ENCODE data around the gene PVR.

DNA sequence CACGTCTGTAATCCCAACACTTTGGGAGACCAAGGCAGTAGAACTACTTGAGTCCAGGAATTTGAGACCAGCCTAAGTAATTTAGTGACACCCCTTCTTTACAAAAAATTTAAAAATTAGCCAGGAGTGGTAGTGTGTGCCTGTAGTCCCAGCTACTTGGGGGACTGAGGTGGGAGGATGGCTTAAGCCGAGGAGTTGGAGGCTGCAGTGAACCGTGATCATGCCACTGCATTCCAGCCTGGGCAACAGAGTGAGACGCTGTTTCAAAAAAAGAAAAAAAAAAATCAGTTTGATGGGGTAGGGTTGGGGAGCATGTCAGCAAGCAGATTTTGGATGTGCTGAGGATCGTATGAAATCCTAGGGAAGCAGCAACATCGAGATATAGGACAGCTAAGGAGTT is 31.8 kb downstream of the PVR start:
- TF ChIP-seq, protein P1, sequence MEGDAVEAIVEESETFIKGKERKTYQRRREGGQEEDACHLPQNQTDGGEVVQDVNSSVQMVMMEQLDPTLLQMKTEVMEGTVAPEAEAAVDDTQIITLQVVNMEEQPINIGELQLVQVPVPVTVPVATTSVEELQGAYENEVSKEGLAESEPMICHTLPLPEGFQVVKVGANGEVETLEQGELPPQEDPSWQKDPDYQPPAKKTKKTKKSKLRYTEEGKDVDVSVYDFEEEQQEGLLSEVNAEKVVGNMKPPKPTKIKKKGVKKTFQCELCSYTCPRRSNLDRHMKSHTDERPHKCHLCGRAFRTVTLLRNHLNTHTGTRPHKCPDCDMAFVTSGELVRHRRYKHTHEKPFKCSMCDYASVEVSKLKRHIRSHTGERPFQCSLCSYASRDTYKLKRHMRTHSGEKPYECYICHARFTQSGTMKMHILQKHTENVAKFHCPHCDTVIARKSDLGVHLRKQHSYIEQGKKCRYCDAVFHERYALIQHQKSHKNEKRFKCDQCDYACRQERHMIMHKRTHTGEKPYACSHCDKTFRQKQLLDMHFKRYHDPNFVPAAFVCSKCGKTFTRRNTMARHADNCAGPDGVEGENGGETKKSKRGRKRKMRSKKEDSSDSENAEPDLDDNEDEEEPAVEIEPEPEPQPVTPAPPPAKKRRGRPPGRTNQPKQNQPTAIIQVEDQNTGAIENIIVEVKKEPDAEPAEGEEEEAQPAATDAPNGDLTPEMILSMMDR (IDR thresholded peaks at IDR 0.05): no peak
- TF ChIP-seq RELA (CRISPR knock-in tag; IDR thresholded peaks at IDR 0.05; ENCODE audit: borderline replicate concordance) (no peak), ZNF416 (CRISPR knock-in tag; IDR thresholded peaks at IDR 0.05) (no peak)
- TF ChIP-seq, protein P2, sequence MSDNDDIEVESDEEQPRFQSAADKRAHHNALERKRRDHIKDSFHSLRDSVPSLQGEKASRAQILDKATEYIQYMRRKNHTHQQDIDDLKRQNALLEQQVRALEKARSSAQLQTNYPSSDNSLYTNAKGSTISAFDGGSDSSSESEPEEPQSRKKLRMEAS (CRISPR knock-in tag; IDR thresholded peaks at IDR 0.05): no peak
- TF ChIP-seq, protein P3, sequence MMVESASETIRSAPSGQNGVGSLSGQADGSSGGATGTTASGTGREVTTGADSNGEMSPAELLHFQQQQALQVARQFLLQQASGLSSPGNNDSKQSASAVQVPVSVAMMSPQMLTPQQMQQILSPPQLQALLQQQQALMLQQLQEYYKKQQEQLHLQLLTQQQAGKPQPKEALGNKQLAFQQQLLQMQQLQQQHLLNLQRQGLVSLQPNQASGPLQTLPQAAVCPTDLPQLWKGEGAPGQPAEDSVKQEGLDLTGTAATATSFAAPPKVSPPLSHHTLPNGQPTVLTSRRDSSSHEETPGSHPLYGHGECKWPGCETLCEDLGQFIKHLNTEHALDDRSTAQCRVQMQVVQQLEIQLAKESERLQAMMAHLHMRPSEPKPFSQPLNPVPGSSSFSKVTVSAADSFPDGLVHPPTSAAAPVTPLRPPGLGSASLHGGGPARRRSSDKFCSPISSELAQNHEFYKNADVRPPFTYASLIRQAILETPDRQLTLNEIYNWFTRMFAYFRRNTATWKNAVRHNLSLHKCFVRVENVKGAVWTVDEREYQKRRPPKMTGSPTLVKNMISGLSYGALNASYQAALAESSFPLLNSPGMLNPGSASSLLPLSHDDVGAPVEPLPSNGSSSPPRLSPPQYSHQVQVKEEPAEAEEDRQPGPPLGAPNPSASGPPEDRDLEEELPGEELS (CRISPR knock-in tag; IDR thresholded peaks at IDR 0.05): no peak
